Testis (tissue), 2 donors: ENCODE data around the gene SULT2A1.

Source experiments
- CTCF ChIP-seq, 3 experiments: fragments of 450-650 bp in 2 of 3; fragments of 200-600 bp in 1 of 3; sonication (generic) in 1 of 3; IDR thresholded peaks; one replicate each; pipeline ENCODE4 v1.5.1; 2016 to 2019; ENCODE audit warnings: antibody characterized with exemption in 3 of 3, mild to moderate bottlenecking in 2 of 3, moderate library complexity in 1 of 3
- POLR2A ChIP-seq: fragments of 450-650 bp; IDR thresholded peaks from one replicate; pipeline ENCODE4 v1.6.1; 2017; ENCODE audit warnings: antibody characterized with exemption, mild to moderate bottlenecking, moderate library complexity

DNA sequence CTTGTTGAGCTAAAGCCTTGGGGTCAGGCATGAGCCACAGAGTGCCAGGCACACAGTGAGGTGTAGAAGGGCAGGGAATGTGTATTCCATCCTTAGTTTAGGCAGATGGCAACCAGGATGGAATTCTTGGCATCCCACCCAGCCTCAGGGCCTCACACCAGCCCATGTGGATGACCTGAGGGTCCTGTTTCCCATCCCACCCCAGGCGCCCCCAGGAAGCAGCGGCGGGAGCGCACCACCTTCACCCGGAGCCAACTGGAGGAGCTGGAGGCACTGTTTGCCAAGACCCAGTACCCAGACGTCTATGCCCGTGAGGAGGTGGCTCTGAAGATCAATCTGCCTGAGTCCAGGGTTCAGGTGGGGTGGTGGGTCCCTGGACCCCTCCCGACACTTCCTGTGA is 50.1 kb downstream of the SULT2A1 start:
- TF ChIP-seq CTCF (IDR thresholded peaks at IDR 0.05) (no peak), POLR2A (no peak)
